Measurements from ENCODE around the gene REX1BD.

Gene REX1BD

DNA sequence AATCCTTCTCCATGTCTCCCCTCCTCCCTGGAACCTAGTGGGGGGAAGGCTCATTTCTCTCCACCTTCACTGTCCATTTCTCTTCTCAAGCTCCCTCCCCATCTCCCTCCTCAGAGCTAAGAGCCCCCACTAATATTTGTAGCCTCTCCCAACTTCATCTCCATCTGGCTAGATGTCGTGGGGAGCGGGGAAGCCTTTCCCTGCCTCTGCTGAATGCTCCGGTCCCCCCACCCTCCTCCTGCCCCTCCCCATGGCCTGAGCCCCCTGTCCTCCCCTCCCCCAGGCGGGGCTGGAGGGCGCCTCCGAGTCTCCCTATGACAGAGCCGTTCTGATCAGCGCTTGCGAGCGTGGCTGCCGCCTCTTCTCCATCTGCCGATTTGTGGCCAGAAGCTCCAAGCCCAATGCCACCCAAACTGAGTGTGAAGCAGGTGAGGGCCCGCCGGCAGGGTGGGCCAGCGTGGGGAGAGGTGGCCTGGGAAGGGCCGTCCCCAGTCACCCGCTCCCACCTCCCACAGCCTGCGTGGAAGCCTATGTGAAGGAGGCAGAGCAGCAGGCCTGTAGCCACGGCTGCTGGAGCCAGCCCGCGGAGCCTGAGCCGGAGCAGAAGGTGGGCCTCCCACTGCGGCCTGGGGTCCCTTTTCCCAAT, 25.1 kb downstream of the REX1BD start:
- DNase-seq (ENCODE audit: low spot score), result peak; percentile 60

DNA sequence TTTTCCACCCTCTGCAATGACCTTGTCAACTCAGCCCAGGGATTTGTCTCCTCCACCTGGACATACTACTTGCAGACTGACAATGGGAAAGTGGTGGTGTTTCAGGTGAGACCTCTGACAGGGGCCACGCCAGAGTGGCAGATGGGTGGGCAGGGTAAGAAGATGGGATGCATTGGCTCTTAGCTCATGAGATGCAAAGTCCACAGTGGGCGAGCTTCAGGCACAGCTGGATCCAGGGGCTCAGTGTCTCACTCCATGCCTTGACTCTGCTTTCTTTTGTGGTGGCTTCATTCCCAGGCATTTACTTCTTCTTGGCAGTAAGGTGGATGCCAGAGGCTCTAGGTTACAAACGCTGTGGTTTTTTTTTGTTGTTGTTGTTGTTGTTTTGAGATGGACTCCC, 27.4 kb downstream of the REX1BD start:
- no peak for DNase-seq (ENCODE audit: low spot score)

DNA sequence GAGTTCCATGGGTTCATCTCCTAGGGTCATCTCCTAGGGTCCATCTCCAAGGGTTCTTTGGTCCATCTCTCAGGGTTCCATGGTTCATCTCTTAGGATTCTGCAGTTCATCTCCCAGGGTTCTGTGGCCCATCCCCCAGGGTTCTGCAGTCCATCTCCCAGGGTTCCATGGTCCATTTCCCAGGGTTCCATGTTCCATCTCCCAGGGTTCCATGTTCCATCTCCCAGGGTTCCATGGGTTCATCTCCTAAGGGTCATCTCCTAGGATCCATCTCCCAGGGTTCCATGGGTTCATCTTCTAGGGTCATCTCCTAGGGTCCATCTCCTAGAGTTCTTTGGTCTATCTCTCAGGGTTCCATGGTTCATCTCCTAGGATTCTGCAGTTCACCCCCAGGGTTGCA, 29.0 kb downstream of the REX1BD start:
- DNase-seq (ENCODE audit: low spot score), result no peak

DNA sequence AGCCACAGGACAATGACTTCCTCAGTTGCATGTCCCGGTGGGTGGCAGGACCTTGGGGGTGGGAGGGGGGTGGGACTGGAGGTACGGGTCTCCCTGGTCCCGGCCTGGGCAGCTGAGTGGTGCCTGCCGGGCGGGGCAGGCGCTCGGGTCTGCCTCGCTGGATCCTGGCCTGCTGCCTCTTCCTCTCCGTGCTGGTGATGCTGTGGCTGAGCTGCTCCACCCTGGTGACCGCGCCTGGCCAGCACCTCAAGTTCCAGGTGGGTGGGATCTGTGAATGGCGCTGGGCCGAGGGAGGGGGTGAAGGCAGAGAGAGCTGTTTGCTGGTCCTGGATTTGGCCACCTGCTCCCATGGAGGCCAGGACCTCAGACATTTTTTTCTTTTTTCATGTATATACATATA, 29.6 kb downstream of the REX1BD start:
- no peak for DNase-seq (ENCODE audit: low spot score)

DNA sequence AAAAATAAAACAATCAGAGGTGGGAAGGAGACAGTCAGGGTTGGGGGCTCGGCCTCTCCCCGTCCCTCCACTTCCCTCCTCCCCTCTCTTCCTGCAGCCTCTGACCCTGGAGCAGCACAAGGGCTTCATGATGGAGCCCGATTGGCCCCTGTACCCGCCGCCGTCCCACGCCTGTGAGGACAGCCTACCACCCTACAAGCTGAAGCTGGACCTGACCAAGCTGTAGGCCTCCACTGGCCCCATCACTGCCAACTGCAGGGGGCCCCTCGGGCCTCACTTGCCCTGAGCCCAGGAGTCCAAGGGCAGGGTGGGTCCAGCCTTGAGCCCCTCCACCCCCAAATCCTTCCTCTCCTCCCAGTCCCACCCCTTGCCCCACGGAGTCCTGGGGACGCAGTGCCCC, 31.7 kb downstream of the REX1BD start:
- no peak for DNase-seq (ENCODE audit: low spot score)

DNA sequence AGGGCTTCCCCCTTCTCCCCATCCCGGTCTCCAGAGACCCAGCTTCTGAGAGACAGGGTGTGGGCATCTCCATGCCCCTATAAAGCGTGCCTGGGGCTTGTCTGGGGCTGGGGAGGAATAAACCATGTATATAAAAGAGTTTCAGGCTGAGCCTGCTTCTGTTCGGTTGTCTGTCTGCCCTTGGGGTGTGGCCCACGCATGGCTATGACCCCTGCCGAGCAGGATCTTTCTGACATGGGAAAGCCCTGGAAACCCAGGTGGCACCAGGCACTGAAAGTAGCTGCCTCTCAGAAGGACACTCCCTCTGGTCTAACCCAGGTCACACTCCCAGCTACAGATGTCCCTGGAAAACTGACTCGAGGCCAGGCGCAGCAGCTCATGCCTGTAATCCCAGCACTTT, 32.3 kb downstream of the REX1BD start:
- no peak for DNase-seq (ENCODE audit: low spot score)

DNA sequence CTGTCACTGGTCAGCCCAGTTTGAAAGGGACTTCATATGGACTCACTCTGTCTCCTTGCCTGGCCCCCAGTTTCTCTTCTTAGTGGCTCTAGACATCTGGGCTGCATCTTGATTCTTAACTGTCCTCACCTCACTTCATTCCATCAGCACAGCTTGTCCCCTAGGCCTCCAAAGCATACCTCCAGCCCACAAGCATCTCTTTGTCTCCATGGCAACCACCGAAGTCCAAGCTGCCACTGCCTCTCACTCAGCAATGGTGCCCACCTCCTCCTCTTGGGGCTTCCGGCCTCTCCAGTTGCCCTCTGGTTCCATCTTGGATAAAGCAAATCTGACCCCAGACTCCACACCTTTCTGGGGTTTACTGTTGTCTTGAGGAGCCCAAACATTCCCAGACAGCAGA, 38.3 kb downstream of the REX1BD start:
- peak; percentile 49 for DNase-seq (ENCODE audit: low spot score)

DNA sequence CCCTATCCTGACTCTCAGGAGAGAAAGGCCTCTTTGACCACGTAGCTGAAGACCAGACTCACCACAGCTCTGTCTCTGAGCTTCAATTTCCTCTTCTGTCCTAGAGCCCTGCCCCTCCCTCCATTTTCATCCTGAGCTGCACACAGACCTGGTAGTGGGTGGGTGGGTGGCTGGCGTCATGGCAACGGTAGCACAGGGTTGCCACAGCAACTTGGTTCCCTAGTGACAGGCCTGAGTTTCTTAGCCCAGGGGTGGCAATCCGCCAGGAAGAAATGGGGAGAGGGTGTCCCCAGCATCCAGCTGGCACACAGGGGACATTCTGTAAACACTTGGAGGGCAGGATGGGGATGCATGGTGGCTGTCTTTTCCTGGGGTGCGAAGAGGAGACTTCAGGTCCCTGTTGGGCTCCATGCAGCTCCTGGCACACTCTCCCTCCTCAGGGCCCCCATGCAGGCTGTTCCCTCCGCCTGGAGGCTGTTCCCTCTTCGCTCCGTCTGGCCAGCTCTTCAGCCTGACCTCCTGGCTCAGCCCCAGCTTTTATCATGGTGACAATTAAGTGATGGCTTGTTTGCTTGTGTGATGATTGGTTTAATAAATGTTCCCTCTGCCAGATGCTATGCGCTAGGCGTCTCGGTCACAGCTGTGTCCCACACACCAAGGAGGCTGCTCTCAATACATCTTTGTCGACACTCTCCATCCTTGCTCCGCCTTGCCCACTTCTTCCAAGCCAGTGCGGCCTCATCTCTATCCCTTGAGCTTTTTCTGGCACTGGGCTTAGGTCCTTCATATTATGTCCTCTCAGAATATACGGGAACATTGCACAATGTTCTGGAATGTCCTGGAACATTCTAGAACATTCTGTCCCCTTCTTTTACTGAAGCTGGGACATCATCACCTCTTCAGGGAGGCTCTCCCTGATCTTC, 40.8 kb downstream of the REX1BD start:
- DNase-seq (ENCODE audit: low spot score), result peak; percentile 53

DNA sequence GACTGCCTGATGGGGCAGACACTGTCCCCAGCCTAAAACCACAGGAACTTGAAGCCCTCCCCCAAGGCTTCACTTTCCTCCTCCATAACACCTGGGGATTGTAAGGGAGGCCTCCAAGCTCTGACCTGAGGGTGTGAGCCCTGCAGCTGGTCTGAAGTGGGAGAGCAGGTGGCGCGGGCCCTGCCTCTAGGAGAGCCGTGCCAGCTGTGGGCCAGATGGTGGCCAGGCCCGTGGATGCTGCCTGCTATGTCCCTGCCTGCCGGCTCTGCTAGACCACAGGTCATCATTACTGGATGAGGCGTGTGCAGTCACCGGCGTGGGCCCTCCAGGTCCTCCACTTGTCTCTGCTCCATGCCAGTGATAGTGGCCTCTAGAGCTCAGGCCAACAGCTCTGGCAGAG, 44.7 kb downstream of the REX1BD start:
- no peak for DNase-seq (ENCODE audit: low spot score)

DNA sequence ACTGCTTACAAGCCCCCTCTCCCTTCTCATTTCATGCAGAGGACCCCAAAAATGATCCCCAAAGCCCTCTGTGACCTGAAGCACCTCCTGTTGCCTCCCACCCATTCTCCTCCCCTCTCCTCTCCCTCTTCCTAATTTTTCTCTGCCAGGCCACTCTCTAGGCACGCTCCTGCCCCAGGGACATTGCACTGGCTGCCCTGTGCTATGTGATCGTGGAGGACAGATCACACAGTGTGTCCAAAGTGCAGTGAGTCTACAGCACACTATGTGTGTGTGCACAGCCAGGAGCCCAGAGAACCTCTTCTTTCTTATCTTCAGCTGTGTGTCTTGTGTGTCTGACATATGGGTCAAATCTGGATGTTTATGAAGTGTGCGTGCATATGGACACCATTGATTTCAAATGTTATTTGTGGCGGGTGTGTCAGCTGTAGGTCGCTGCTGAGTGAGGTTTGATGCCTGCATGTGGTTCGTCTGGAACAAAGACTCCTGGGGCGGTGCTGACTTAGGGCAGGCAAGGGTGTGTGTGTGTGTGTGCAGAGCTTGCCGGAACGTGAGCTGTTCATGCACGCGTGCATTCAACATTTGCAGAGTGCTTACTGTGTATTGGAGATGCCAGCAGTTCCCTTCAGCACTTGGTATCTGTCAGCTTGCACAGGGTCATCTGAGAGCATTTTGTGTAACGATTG, 46.2 kb downstream of the REX1BD start:
- DNase-seq (ENCODE audit: low spot score), result no peak

DNA sequence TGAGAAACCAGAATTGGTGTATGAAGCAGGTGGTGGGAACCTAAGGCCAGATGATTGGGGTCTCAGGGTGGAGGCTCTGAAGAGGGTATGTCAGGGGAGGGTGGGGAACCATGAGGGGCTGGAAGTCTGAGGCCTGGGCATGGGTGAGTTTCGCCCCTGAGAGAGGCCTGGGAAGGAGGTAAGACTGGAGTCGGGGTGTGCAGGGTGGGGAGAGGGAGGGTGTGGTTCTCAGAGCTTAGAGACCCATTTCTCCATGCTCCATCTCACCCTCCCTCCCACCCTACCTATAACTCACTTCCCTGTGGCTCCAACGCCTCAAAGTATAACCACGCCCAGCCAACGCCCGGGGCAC, 47.2 kb downstream of the REX1BD start:
- no peak for DNase-seq (ENCODE audit: low spot score)

DNA sequence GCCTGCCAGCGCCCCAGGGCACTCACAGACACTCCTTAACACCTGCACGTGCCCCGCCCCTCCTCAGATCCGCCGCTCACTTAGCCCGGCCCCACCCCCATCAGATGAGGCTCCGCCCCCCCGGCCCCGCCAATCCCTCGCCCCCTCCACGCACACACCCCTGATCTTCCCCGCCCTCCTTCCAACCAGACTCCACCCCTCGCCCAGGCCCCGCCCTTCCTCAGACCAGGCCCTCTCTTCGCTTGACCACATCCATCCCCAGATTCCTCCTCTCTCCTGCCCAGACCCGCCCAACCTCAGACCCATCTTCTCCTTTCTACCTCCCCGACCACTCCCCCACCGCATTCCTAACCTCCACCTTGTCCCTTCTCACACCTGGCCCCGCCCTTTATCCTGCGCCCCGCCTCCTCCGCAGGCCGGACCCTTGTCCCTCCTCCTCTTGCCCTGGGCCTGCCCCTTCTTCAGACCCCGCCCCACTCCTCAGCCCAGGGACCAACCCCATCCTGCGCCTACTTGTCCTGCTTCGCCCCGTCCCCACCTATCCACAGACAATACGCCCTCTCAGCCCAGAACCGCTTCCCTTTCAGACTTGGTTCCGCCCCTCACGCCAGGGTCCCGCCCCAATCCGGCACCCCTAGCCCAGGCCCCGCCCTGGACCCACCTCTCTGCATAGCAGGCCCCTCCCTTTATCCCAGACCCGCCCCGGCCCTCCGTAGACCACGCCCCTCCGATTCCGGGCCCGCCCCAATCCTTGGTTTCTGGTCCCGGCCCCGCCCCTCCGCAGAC, 47.8 kb downstream of the REX1BD start:
- peak; percentile 100 for DNase-seq (ENCODE audit: low spot score)

DNA sequence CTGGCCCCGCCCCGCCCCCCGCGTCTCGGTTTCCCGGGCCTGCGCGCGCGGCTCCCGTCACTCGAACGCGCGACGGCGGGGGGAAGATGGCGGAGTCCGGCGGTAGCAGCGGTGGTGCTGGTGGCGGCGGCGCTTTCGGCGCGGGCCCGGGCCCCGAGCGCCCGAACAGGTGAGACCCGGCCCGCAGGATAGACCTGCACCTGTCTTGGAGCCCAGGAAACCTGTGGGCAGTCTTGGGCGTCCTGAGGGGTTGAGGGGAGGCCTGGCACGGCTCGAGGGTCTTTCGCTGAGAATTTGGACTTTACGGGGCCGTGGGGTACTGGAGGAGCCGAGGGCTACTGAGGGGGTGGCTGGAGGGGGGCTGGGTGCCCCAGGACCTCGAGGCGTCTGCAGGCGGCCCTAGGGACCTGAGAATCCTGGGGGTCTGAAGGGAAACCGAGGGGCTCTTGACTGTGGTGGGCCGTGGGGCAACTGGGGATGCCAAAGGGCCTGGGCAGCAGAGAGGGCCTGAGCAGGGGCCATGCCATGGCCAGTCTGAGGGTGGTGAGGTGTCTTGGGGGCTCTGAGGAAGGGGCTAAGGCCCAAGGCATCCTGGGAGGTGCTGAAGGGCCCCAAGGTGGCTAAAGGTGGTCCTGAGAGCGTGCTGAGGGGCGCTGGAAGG, 48.5 kb downstream of the REX1BD start, which contains the start of gene KLHL26:
KLHL26 (plus strand) TSS at position 60 of the 661 bp plus-strand sequence; CDS start at position 87, 27 bp downstream.
- no peak for DNase-seq (ENCODE audit: low spot score)

DNA sequence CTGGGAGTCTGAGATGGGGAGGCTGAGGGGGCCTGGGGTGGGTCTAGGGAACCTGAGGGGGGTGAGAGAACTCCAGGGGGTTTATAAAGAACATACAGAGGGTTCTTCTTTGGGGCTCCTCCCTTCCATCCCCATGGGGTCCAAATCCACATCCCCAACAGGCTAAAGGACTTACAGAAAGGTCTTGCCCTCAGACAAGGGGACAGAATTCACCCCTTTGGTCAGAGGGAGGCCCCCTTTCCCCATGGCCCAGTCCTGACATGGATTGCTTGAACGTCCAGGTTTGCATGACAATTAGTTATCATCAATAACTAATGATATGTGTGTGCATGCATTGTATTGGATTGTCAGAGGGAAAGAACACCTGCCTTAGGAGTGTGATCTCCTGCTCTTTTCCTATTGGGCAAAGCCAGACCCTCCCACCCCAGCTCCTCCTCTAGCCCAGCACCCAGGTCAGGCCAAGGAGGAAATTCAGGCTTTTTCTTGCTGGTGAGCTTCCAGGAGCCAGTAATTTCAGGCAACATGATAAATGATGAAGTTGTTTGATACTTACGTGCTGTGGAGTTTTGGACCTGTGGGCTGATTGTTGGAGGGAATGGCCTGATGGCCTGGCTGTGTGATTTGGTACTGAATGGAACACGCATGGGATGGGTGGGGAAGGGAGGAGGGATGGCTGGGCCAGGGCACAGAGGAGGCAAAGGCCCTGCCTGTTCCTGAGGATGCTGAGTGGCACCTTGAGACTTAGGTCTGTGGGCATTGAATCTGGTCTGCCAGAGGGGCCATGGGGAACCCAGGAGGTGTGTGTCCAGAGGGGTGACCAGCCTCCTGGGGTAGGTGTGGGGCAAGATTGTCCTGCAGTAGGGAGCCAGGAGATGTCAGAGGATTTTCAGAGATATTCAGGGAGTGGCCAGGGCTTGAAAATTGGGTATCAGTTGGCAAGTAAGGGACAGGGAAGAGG, 49.4 kb downstream of the REX1BD start:
- DNase-seq (ENCODE audit: low spot score), result no peak

DNA sequence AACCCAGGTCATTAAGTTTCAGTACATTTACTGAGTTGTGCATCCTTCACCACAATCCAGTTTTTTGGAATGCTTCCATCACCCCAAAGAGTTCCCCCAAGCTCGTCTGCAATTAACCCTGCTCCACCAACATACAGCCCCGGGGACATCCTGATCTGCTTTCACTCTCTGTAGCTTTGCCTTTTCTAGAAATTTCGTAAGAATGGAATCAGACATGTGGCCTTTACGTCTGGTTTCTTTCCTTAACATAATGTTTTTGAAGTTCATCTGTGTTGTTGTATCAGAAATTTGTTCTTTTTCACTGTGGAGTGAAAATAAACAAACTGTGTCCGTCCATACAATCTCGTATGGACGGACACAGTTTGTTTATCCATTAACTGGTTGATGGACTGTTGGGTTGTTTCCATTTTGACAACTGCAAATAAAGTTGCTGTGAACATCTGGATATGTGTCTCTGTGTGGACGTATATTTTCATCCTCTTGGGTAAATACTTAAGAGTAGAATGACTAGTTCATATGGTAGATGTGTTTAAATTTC, 51.2 kb downstream of the REX1BD start:
- DNase-seq (ENCODE audit: low spot score), result no peak
